NCI-H1092 treated with DMSO at 0.1 percent for 48 hours (cell line): Measurements from ENCODE around the gene DRG2.

Source experiments
- DNase-seq: peaks from one replicate; lab custom pipeline; 2025; lab: John Stamatoyannopoulos, UW

The DRG2 gene

DNA sequence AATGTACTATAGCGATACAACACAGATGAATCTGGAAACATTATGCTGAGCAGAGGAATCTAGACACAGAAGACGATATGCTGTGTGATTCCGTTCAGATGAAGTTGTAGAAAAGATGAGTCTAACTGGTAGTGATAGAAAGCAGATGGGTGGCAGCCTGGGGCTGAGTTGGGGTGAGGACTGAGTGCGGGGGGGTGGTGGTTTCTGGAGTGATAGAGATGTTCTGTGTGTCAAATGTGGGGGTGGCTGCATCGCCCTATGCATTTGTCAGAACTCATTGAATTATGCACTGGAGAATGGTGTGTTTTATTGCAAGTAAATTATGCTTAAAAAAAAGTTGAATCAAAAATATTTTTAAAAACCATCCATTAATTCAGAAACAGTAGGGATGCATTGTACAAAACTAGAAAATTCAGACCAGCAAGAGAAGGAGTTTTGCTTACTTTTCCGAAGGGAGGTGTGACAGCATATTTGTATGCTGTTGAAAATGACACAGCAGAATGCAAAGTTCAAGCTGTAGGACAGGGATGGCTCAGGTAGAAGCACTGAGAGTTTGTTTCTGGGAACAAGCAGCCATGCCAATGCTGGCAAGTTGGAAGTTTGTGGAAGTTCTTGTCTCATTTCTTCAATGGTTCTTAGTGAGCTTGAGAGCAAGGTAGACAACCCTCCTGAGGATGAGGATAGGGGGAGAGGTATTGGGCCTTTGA, 13.0 kb upstream of the DRG2 start:
- no peak for DNase-seq

DNA sequence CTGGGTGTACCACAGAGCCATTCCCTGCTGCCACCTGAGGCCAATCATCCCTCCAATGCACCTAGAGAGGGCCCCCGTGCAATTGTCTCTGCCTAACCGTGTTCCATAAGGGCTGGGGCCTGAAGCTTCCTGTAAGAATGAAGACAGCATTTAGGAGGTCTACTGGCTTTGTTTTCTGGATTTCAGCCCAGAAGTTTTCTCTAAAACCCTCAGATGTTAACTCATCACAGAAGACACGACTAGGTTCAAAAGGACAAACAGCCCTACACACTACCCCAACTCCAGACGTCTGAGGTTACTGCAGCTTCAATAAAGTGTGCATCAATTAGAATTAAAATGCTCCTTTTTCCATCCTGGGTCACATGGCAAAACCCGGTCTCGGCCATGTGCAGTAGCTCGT, 10.8 kb upstream of the DRG2 start:
- DNase-seq: no peak

DNA sequence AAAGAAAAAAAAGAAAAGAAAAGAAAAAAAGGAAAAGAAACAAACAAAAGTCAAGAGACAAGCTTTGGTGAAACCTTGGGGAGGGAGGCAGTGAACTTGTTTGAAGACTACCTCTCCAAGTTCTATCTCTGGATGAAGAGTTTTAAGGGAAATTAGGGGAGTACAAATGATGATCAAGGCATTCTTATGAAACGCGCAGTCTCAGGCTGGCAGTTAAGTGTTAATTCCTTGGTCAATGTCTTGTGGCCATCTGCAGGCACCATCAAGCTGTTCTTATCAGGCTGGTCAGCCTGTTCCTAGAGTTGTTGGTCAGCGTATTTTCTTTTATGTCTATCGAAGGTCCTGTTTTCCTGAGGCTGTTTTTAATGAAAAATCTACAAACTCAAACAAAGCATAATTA, 8.2 kb upstream of the DRG2 start:
- no peak for DNase-seq

DNA sequence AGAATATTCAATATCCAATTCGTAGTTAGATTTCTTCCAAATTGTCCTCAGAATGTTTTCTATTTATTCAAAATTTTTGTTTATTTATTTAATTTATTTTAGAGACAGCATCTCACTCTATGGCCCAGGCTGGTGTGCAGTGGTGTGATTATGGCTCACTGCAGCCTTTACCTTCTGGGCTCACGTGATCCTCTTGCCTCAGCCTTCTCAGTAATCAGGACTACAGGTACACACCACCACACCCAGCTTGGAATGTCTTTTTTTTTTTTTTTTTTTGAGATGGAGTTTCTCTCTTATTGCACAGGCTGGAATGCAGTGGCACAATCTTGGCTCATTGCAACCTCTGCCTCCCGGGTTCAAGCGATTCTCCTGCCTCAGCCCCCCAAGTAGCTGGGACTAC, 3.5 kb upstream of the DRG2 start:
- no peak for DNase-seq

DNA sequence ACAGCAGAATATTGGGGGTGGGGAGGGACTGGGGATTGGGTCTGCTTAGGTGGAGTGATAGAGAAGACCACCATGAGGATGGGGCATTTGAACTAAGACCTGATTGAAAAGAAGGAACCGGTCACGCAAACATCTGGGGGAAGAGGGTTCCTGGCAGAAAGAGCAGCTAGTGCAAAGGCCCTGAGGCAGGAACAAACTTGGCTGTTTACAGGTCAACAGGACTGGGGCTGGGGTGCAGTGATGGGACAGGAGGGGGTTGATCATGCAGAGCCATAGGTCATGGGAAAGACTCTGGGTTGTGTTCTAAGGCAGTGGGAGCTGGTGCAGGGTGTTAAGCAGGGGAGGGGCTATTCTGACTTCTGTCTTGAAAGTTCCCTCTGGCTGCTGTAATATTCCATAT, 1.9 kb downstream of the DRG2 start:
- no peak for DNase-seq

DNA sequence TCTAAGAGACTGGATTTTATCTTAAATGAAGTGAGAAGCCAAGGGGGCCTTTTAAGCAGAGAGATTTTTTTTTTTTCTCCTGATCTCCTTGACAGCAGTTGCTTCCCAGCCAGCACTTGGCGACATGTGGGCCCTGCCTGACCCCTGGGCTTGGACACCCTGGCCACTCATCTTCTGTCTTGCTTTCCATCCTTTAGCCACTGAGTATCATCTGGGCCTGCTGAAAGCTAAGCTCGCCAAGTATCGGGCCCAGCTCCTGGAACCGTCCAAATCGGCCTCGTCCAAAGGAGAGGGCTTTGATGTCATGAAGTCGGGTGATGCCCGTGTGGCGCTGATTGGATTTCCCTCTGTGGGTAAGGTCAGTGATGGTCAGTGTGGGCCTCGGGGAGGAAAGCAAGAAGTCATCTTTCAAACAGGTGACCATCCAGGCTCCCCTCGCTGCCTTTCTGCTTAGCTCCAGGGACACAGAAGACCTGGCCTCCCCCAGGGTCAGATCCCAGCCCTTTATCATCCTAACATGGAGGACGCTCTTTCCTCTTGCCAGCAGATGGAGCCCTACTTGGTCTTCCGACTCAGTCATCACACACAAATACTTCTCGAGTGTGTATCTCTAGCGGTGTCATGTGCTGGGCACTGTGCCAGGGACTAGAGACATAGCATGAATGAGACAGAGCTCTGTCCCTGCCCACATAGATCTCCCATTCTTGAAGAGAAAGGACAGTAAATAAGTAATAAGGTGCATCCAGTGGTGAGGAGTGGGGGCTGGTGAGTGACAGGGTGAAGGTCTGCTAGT, 6.1 kb downstream of the DRG2 start:
- no peak for DNase-seq

DNA sequence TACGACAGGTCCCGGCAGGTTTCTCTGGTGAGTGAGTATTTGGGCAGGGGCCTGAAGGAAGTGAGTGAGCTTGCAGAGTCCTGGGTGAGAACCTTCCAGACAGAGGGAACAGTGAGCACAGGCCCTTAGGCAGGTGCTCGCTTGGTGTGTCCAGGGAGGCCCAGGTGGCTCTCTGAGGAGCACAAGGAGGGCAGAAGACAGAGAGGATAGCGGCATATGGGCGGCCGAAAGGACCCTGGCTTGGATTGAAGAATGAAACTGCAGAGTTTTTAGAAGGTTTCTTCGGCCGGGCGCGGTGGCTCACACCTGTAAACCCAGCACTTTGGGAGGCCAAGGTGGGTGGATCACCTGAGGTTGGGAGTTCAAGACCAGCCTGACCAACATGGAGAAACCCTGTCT, 6.7 kb downstream of the DRG2 start:
- DNase-seq: no peak

DNA sequence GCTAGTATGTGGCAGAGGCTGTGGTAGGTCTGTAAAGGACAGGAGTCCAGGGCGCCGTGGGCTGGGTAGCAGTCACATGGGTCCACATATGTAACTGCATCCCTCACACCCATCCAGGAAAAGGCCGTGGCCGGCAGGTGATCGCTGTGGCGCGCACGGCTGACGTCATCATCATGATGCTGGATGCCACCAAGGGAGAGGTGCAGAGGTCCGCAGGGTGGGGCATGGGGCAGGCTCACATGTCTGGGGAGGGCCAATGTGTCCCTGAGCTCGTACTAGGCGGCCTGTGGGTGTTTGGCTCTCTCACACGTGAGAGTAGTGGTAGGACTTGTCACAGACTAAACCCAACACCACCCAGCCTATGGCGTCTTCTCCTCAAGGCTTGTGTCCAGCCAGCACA, 11.8 kb downstream of the DRG2 start:
- no peak for DNase-seq

DNA sequence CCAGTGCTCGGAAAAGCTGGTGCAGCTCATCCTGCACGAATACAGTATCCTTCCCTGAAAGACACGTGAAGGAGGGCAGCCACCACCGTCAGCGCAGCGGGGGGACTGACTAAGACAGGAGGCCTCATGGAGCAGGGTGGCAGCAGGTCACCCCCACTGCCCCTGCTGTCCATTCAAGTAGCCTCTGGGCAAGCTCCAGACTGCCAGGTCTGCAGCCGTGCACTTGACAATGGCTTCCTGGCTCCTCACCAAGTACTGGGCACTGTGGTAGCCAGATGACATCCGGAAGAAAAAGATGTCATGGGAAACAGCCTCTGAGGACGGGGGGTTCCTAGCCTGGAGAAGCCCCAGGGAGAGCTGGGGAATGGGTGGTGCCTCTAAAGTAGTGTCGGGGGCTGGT, 12.9 kb downstream of the DRG2 start:
- no peak for DNase-seq

DNA sequence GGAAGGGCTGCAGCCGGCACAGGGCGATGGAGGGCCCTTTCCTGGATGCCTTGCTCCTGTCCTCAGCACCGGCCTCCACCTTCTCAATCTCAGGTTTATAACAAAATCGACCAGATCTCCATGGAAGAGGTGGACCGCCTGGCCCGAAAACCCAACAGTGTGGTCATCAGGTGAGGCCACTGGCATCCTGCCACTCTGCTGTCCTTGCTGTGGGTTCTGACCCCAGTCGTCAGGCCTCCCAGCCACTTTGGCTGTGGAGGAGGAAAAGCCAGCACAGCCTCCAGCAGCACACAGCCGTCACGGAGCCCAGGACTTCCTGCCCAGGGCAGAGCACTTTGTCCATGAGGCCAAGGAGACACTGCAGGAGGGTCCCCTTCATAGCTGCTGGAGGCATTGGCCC, 14.1 kb downstream of the DRG2 start:
- no peak for DNase-seq

DNA sequence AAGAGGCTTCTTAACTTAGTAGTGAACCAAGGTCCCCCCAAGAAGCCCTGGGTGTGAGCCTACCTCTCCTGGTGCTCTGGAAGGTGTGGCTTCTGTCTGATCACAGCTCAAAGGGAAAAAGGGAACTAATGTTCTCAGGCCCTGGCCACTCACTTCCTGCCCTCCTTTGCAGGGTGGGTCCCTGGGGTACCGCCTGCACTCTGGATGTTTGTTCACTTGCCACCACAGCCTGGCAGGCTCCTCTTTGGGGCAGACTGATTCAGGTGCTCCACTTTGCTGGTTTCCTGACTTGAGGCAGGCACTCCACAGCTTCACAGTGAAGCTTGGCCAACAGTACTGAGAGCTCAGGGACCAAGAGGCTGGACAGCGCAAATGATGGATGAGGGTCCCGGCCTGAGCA, 14.9 kb downstream of the DRG2 start:
- DNase-seq: no peak

DNA sequence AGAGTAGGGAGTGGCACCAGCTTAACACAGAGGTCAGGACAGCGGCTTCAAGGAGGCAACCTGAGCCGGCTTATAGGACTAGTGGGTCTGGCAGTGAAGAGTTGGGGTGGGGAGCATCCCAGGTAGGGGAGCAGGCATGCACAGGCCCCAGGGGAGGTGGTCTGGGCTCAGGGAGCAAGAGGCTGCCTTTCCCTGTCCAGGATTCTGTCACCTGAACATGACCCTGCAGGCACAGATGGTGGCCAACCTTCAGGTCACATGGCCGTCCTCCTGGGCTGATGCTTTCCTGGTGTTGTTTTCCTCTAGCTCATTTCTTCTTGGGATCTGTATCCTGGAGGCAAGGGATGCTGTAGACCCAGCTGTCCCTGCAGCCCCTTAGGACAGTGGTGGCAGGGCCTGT, 17.3 kb downstream of the DRG2 start:
- DNase-seq: no peak

DNA sequence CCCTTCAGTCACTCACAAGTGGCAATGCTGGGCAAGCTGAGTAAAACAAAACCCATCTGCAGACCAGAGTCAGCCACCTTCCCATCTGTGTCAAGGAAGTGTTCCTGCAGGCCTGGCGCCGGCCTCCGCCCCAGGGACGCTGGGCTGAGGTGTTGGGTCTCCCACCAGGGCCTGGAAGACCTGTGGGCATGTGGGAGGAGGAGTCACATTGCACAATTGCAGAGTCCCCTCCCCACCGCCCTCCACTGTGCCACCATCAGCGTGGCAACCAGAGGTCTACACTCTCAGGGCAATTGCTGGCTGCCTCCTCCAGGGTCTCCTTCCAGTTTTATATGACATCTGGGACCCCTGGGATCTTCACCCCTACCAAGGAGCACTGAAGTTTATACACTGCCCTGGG, 17.8 kb downstream of the DRG2 start:
- no peak for DNase-seq

DNA sequence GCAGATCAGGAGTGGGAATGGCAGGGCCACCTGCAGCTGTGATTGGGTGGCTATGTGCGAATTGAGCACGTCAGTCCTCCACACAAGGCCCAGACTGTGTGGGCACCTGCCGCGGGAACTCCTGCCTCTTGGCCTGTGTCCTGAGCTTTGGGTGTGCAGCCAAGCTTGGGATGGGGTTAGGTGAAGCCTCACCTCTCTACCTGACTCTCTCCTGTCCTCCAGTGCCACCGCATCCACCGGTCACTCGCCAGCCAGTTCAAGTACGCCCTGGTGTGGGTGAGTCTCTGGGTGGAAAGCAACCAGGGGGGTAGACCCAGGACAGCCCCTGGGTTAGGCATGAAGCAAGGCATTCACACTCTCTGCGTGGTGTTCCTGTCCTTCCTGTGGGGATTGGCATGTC, 18.5 kb downstream of the DRG2 start:
- no peak for DNase-seq

DNA sequence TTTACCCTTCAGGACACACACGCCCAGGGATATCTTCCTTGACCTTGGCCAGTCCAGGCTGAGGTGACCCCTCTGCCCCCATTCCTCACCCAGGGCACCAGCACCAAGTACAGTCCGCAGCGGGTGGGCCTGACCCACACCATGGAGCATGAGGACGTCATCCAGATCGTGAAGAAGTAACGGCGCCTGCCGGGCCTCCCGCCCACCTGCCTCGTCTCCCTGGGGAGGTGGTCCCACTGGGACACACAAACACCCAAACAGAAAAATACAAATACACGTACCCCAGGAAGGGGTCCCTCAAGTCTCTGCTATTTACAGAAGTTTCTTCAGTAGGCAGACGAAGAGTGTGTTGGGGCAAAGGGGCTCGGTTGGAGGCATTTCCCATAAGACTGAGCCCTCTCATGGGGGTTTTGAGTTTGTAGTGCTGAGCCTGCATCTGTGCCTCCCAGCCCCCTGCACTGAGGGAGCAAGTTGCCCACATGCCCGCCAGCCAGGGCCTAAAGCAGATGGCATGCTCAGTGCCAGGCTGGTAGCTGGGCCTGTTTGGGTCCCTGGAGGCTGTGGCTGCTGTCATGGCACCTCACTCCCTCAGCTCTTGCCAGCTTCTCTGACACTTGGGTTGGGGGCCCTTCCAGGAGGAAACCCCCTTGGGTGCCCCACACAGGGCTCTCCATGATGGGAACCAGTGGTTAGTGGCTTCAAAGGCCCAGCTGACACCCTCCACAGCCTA, 19.5 kb downstream of the DRG2 start:
- DNase-seq: no peak

DNA sequence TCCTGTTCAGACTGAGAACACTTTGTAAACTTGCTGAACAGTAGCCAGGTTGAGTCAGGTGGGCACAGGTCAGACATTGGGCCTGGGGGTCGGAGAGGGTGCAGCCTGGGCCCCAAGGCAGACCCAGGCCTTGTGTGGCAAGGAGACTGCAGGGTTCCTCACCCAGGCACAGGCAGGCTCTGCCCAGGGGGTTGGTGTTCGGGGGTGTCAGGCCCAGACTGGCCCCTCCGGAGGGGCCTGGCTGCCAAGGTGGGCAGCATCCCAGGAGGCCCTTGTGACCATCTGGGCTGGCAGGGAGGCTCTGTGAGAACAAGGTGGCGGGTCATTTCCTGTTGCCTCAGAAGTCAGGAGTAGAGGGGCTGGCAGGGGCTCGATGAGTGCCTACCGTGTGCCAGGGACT, 20.2 kb downstream of the DRG2 start:
- DNase-seq: no peak

DNA sequence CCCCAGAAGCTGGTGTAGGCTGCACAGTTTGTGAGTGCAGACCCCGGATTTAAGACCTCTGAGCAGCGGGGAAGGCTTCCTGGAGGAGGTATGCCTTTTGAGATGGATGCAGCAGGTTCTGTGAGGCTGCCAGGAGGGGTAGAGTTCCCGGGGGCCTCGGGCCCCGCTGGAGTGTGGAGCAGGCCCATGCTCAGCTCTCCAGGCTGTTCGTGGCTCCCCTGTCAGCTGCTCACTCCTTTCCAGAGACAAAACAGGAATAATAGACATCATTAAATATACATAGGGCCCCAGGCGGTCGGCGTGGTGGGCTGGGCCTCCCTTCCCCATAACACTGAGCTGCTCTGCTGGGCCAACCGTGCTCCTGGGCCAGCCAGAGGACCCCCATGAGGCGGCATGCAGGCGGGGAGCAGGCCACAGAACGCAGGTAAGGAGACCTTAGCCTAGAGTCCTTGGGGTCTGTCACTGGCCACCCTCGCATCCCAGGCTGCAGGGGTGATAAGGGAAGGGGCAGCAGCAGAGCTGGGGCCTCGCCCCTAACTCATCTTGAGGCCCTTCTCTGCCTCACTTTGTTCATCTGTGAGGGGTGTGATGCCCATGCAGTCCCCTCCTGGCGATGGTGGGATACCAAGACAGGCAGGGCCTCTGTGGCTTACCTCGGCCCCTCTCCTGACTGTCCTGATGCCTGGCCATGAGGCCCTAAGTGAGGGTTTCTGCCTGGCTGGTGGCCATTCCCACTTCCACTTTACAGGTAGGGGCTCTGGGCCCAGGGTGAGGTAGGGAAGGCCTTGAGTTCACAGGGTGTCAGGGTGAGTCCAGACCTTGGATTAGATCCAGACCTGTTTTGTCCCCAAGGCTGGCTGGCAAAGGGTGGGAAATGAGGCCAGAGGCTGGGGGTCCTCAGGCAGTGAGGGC, 20.9 kb downstream of the DRG2 start, which contains the start of gene MYO15A:
TSS of gene MYO15A (plus strand) at position 356 of the 912 bp plus-strand sequence. CDS start 10,045 bp downstream, outside the sequence.
- DNase-seq: no peak

DNA sequence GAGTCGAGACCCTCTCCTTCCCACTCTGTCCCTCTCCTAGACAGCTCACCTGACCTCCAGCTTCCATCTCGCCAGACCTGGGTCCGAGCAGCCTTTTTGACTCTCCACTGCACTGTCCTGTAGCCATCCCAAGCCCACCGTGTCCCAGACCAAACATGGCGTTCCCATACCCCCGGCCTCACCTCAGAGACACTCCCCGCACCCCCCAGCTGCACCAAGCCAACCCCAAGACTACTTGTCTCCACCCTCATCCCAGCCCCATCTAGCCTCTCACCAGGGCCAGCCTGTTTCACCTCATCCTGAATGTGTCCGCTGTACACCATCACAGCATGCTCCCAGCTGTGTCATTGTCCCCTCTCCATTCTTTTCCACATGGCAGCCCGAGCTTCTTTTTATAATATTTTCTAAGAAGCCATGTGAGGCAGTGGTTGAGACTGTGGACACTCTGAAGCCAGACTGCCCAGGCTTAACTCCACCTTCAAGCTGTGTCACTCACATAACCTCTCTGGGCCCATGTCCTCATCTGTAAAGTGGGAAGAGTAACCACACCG, 22.3 kb downstream of the DRG2 start:
- no peak for DNase-seq

DNA sequence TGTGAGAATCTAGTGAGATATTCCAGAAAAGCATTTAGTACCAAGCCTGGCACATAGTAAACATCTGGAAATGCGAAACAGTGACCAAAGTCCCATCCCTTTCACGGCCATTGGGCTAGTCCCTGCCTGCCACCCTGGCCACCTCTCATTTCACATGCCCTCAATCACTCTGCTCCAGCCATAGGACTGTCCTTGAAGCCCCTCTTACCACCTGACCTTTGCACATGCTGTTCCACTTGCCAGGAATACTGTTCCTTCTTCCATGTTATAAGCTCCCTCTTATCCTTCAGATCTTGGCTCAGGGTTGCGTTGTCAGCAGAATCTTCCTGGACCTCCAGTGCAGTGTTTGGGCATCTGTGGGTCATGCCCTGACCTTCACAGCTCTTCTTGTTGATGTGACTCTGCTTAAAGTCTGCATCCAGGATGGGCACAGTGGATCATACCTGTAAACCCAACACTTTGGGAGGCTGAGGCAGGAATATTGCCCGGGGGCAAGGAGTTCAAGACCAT, 22.9 kb downstream of the DRG2 start:
- no peak for DNase-seq

DNA sequence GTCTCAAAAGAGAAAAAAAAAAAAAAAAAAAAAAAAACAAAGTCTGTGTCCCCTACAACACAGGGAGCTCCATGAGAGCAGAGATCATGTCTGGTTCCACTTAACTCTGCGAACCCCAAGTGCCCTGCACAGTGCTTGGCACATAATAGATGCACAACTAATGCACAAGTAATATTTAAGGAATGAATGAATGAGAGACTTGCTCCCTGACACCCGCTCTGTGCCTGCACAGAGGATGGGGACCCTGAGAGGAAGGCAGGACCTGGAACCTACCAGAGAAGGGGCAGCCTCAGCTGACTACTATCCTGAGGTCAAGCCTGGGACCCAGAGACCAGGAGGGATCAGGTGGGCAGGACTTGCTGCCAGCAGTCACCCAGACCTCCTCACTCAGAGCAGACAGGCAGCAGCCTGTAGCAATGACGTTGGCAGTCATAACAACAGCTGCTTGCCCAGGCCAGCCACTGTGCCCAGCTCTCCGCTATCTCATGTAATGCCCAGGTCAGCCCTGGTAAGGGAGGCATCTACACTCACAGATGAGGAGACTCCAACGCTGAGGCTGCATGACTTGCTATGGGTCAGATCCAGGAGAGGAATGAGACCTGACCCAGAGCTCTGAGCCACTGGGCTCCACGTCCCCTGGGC, 23.7 kb downstream of the DRG2 start:
- no peak for DNase-seq

DNA sequence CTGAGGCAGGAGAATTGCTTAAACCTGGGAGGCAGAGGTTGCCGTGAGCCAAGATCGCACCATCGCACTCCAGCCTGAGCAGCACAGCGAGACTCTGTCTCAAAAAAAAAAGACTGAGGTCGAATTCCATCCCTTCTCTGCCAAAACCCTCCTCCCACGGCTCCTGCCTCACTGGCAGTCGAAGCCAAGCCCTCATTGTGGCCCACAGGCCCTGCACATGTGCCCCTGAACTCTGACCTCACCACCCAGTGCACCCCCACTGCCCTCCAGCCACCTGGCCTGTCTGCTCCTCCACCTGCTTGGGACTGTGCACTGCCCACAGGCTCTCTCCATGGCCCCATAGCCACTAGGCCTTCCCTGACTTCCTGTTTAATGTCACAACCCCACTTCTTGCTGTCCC, 27.8 kb downstream of the DRG2 start:
- no peak for DNase-seq
